PC-9 (cell line): ENCODE measurements around the gene CDKN3. TPM values are rescaled to one million over a fixed set of nuclear protein-coding genes. Genes with fewer than 3 reads are reported as not detected.

Source experiments
- BruUV-seq: library from RNA; stranded (reverse); fragments of 400-500 nt; replicated peaks from 2 replicates; lab custom pipeline; 2021; lab: Mats Ljungman, UMichigan
- CTCF ChIA-PET: fragments of 300-600 bp; sonication (Branson Sonifier 250); formaldehyde crosslinking; loops from one replicate; lab custom pipeline; 2022; ENCODE audit warnings: antibody characterized with exemption; lab: Charles Lee
- POLR2A ChIA-PET: fragments of 300-600 bp; sonication (Branson Sonifier 250); formaldehyde crosslinking; loops from one replicate; lab custom pipeline; 2022; ENCODE audit warnings: antibody characterized with exemption; ENCODE audit not compliant: unreplicated experiment; lab: Charles Lee
- DNase-seq, 2 experiments: peaks; one replicate each; pipeline versions ENCODE4 v3.0.0 to v3.0.0-alpha.2; 2015 to 2022; ENCODE audit warnings: mixed read lengths in 1 of 2
- H2AFZ ChIP-seq: fragments of 200-600 bp; sonication (generic); 2 replicates; pipeline ENCODE4 v1.8.1; 2017; ENCODE audit warnings: antibody characterized with exemption
- H3F3A ChIP-seq: fragments of 200-600 bp; sonication (generic); 2 replicates; pipeline ENCODE4 v1.8.1; 2017; ENCODE audit warnings: antibody characterized with exemption, mild to moderate bottlenecking, low read depth; ENCODE audit not compliant: insufficient read depth
- H3K27ac ChIP-seq: fragments of 200-600 bp; sonication (generic); 2 replicates; pipeline ENCODE4 v1.6.1; 2016; ENCODE audit warnings: mixed run types
- H3K27me3 ChIP-seq: fragments of 200-600 bp; sonication (generic); 2 replicates; pipeline ENCODE4 v1.6.1; 2016; ENCODE audit warnings: low read depth, mixed run types; ENCODE audit not compliant: insufficient read depth
- H3K36me3 ChIP-seq: fragments of 200-600 bp; sonication (generic); 2 replicates; pipeline ENCODE4 v1.6.1; 2016; ENCODE audit warnings: low read depth, mixed run types
- H3K4me1 ChIP-seq: fragments of 200-600 bp; sonication (generic); replicated peaks from 2 replicates; pipeline ENCODE4 v1.6.1; 2016; ENCODE audit warnings: mixed run types; ENCODE audit not compliant: insufficient read depth
- H3K4me2 ChIP-seq: fragments of 200-600 bp; sonication (generic); 2 replicates; pipeline ENCODE4 v1.6.1; 2017; ENCODE audit warnings: mixed run types
- H3K4me3 ChIP-seq: fragments of 200-600 bp; sonication (generic); 2 replicates; pipeline ENCODE4 v1.6.1; 2016; ENCODE audit warnings: mixed run types
- H3K79me2 ChIP-seq: fragments of 200-600 bp; sonication (generic); 2 replicates; pipeline ENCODE4 v1.6.1; 2017; ENCODE audit warnings: low read depth, mixed run types
- H3K9me2 ChIP-seq: fragments of 200-600 bp; sonication (generic); 2 replicates; pipeline ENCODE4 v1.8.1; 2017; ENCODE audit warnings: mild to moderate bottlenecking; ENCODE audit not compliant: insufficient read depth
- H3K9me3 ChIP-seq: fragments of 200-600 bp; sonication (generic); 2 replicates; pipeline ENCODE4 v1.8.1; 2016; ENCODE audit warnings: low read depth; ENCODE audit not compliant: insufficient read depth
- H4K20me1 ChIP-seq: fragments of 200-600 bp; sonication (generic); 2 replicates; pipeline ENCODE4 v1.8.1; 2017; ENCODE audit not compliant: insufficient read depth
- EZH2 ChIP-seq: fragments of 200-600 bp; sonication (generic); IDR thresholded peaks from 2 replicates; pipeline ENCODE4 v1.8.0; 2017; ENCODE audit warnings: antibody characterized with exemption, low read depth
- intact Hi-C: fragments of 100-400 bp; cut with micrococcal nuclease; formaldehyde crosslinking; loops from one replicate; pipeline ENCODE4 v1.10.0; 2022; ENCODE audit not compliant: unreplicated experiment
- total RNA-seq: library from RNA; stranded (reverse); gene quantifications from 2 replicates; pipeline ENCODE4 v1.2.3, GENCODE V29; 2021
- TF ChIP-seq, protein P1 (sequence below): fragments of 200-600 bp; sonication (generic); conservative IDR thresholded peaks from 2 replicates; pipeline ENCODE4 v1.6.1; 2017; ENCODE audit warnings: mixed run types, antibody characterized with exemption, mild to moderate bottlenecking, moderate library complexity

Gene CDKN3
- total RNA-seq, 1 experiment from 2014 or later: 105 TPM

DNA sequence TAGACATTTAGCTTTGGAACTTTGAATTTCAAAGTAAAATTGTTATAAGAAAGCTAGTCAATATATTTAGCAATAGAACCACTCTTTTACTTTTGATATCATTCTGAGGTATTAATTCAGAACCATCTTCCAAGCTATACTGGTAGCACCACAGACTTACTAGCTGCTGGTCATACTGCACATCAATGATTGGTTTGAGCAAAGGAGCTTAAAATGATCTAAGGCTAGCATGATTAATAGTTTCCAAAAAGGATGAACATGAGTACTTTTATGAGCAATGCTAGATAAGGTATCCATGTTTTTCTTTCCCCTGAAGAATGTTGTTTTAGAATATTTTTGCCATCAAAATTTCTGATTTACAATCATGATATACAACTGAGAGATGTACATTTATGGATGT lies 27.2 kb downstream of the CDKN3 start:
- ChIA-PET POLR2A (no interaction called here), CTCF (no interaction called here)
- intact Hi-C loops: loop anchor here (5.0 kb wide), 1 partner anchor 57 kb away; no protein-coding TSS in a partner anchor
- Histone ChIP-seq H3K27ac (no peak overlapping the region), H3K9me2 (no peaks in the 10 kb centered on the region), H3K9me3 (no peaks in the 10 kb centered on the region), H3K27me3 (no peaks in the 10 kb centered on the region), H3K36me3 (peaks cover 27% of the 10 kb centered on the region), H2AFZ (no peak overlapping the region), H3F3A (peaks cover 20% of the 10 kb centered on the region; the same call in 1 of the 2 replicates), H4K20me1 (peaks cover 6% of the 10 kb centered on the region; the same call in 1 of the 2 replicates), H3K4me1 (no peaks in the 10 kb centered on the region), H3K4me3 (no peak overlapping the region), H3K79me2 (peaks cover 4% of the 10 kb centered on the region; the same call in 1 of the 2 replicates), H3K4me2 (no peak overlapping the region)
- TF ChIP-seq, protein P1, sequence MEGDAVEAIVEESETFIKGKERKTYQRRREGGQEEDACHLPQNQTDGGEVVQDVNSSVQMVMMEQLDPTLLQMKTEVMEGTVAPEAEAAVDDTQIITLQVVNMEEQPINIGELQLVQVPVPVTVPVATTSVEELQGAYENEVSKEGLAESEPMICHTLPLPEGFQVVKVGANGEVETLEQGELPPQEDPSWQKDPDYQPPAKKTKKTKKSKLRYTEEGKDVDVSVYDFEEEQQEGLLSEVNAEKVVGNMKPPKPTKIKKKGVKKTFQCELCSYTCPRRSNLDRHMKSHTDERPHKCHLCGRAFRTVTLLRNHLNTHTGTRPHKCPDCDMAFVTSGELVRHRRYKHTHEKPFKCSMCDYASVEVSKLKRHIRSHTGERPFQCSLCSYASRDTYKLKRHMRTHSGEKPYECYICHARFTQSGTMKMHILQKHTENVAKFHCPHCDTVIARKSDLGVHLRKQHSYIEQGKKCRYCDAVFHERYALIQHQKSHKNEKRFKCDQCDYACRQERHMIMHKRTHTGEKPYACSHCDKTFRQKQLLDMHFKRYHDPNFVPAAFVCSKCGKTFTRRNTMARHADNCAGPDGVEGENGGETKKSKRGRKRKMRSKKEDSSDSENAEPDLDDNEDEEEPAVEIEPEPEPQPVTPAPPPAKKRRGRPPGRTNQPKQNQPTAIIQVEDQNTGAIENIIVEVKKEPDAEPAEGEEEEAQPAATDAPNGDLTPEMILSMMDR: no peak
- no peak for TF ChIP-seq EZH2
- DNase-seq: no peak
- no TSS peak for BruUV-seq

DNA sequence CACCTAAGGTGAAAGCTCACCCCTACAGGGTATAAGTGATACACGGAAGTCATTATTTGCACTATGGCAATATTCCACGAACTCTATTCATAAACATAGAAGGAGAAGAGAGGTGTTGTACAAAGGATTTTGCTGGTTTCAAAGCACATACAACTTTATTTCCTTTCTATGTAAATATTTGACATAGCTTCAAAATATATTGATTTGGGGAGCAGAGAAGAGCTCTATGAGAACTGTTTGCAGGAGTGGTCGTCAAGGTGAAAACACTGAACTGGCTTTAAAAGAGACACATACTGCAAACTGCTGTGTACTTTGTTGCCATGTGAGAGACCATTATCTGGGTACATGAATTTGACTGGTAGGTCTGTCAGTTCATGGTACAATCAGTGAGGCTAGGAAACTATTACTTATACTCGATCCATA lies 27.7 kb downstream of the CDKN3 start:
- Histone ChIP-seq H3K9me3 (no peaks in the 10 kb centered on the region), H3K9me2 (no peaks in the 10 kb centered on the region), H3K27ac (no peak overlapping the region), H2AFZ (no peak overlapping the region), H3K36me3 (peaks cover 32% of the 10 kb centered on the region), H3F3A (peaks cover 20% of the 10 kb centered on the region; the same call in 1 of the 2 replicates), H3K4me1 (no peaks in the 10 kb centered on the region), H3K79me2 (peaks cover 4% of the 10 kb centered on the region; the same call in 1 of the 2 replicates), H3K27me3 (no peaks in the 10 kb centered on the region), H4K20me1 (peaks cover 6% of the 10 kb centered on the region; the same call in 1 of the 2 replicates), H3K4me2 (no peak overlapping the region), H3K4me3 (no peak overlapping the region)
- POLR2A ChIA-PET: no interaction called here
- TF ChIP-seq, protein P1: no peak
- no peak for TF ChIP-seq EZH2
- no TSS peak for BruUV-seq
- CTCF ChIA-PET: no interaction called here
- DNase-seq: no peak
- intact Hi-C loops: loop anchor here (5.0 kb wide), 1 partner anchor 57 kb away; no protein-coding TSS in a partner anchor

DNA sequence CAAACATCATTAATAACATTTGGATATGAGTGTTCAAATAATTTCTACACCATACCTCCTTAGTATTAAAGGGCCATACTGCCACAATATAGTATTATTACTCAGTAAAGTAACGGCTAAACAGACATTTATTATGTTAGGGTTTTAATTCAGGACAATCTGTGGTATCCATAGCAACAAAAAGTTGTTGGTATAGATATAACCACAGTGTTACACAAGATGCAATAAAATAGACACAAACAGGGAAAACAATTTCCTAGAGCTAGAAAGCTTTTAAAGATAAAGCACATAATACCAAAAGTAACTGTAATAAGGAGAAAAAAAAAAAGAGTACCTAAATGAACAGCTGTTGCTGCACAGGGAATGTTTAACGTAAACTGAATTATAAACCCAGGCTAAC lies 28.3 kb downstream of the CDKN3 start:
- no peaks in the 10 kb centered on the region for H3K27me3 ChIP-seq
- no peak overlapping the region for H2AFZ ChIP-seq
- ChIA-PET POLR2A (no interaction called here), CTCF (no interaction called here)
- H3K27ac ChIP-seq: no peak overlapping the region
- TF ChIP-seq EZH2: no peak
- TF ChIP-seq, protein P1: no peak
- intact Hi-C loops: no loop called here
- H3K9me3 ChIP-seq: no peaks in the 10 kb centered on the region
- BruUV-seq: no TSS peak
- H3K36me3 ChIP-seq: peaks cover 38% of the 10 kb centered on the region
- no peaks in the 10 kb centered on the region for H3K4me1 ChIP-seq
- no peaks in the 10 kb centered on the region for H3K9me2 ChIP-seq
- H3K4me3 ChIP-seq: no peak overlapping the region
- H3K4me2 ChIP-seq: no peak overlapping the region
- H3F3A ChIP-seq: peaks cover 20% of the 10 kb centered on the region; the same call in 1 of the 2 replicates
- H4K20me1 ChIP-seq: peaks cover 6% of the 10 kb centered on the region; the same call in 1 of the 2 replicates
- no peak for DNase-seq
- peaks cover 8% of the 10 kb centered on the region for H3K79me2 ChIP-seq
